ENCODE data around the gene TMEM151B.

GRCh38 chr6:44243345-44243744 is 26.9 kb upstream of the TMEM151B start:
- TF ChIP-seq CTCF (conservative IDR thresholded peaks at IDR 0.05; ENCODE audit: low read length): no peak
- TF ChIP-seq EZH2phosphoT487 (IDR thresholded peaks at IDR 0.05; ENCODE audit: borderline replicate concordance): no peak

Data from Loucy (cell line).